GM12874 (cell line): Measurements from ENCODE around the gene CBFA2T2.

Experiments
- CTCF ChIP-seq: IDR thresholded peaks from 2 replicates; pipeline ENCODE4 v1.5.1; 2011; ENCODE audit warnings: low read depth, mild to moderate bottlenecking, control low read depth, low read length, moderate library complexity; ENCODE audit not compliant: insufficient read depth

CBFA2T2 gene

GRCh38 chr20:33656010-33656782, 166.3 kb downstream of the CBFA2T2 start:
- TF ChIP-seq CTCF = no peak

- no peak for TF ChIP-seq CTCF
Observed at GRCh38 chr20:33656783-33657703, 167.1 kb downstream of the CBFA2T2 start.

GRCh38 chr20:33657704-33658095, 167.8 kb downstream of the CBFA2T2 start:
- no peak for TF ChIP-seq CTCF

- TF ChIP-seq CTCF = no peak
Observed at GRCh38 chr20:33658510-33658909, 168.6 kb downstream of the CBFA2T2 start.

GRCh38 chr20:33658929-33659328, 169.0 kb downstream of the CBFA2T2 start:
- no peak for TF ChIP-seq CTCF

GRCh38 chr20:33659341-33660034, 169.6 kb downstream of the CBFA2T2 start:
- TF ChIP-seq CTCF = no peak
